GM12878 (cell line): ENCODE results near the gene NFASC. TPM values are rescaled to one million over a fixed set of nuclear protein-coding genes. Genes with fewer than 3 reads are reported as not detected.

Experiments used
- ATAC-seq: fragments of 200-7000 bp; cut with Tn5 transposase; 3 replicates; pipeline ENCODE4 v1.9.1; 2020; ENCODE audit warnings: mild to moderate bottlenecking, moderate library complexity
- BruUV-seq: library from RNA; stranded (reverse); fragments of 400-500 nt; replicated peaks from 2 replicates; lab custom pipeline; 2021; lab: Mats Ljungman, UMichigan
- CTCF ChIA-PET: fragments of 300-600 bp; sonication (Branson Sonifier 250); formaldehyde crosslinking; extraction: SDS; loops from one replicate; lab custom pipeline; 2021; ENCODE audit warnings: inconsistent platforms; lab: Yijun Ruan, JAX
- POLR2A ChIA-PET: fragments of 350-600 bp; formaldehyde crosslinking; extraction: SDS; loops from one replicate; lab custom pipeline; 2021; ENCODE audit warnings: inconsistent platforms; lab: Charles Lee
- RAD21 ChIA-PET: fragments of 300-600 bp; sonication (Branson Sonifier 250); formaldehyde crosslinking; loops from one replicate; lab custom pipeline; 2023; ENCODE audit warnings: antibody characterized with exemption; ENCODE audit not compliant: unreplicated experiment; lab: Charles Lee
- SMC1A ChIA-PET: fragments of 300-600 bp; sonication (Branson Sonifier 250); formaldehyde crosslinking; loops from one replicate; lab custom pipeline; 2023; ENCODE audit not compliant: unreplicated experiment, uncharacterized antibody; lab: Charles Lee
- DNase-seq: peaks from one replicate; pipeline ENCODE4 v3.0.0-alpha.2; 2011; ENCODE audit warnings: low read depth, low spot score
- FAIRE-seq: peaks from 3 replicates; lab custom pipeline; 2011; peaks lifted over from hg19 to GRCh38; lab: Jason Lieb, UNC
- H2AFZ ChIP-seq: 2 replicates; pipeline ENCODE4 v1.6.0; 2011; ENCODE audit warnings: low read depth, low read length, control low read depth; ENCODE audit not compliant: control insufficient read depth
- H3K27ac ChIP-seq: 2 replicates; pipeline ENCODE4 v1.5.1; 2011; ENCODE audit warnings: control low read depth; ENCODE audit not compliant: control insufficient read depth, insufficient read depth
- H3K27me3 ChIP-seq, 2 experiments: replicated peaks in 1 of 2; 2 replicates each; pipeline versions ENCODE4 v1.6.0 to v1.6.1; 2011; ENCODE audit warnings: low read length in 1 of 2; ENCODE audit not compliant: control insufficient read depth in 2 of 2, insufficient read depth in 2 of 2
- H3K36me3 ChIP-seq, 2 experiments: 2 replicates each; pipeline ENCODE4 v1.5.1; 2011; ENCODE audit warnings: low read length in 1 of 2; ENCODE audit not compliant: control insufficient read depth in 2 of 2, insufficient read depth in 2 of 2
- H3K4me1 ChIP-seq: 2 replicates; pipeline ENCODE4 v1.6.1; 2011; ENCODE audit warnings: mild to moderate bottlenecking, low read length, moderate library complexity, mixed read lengths; ENCODE audit not compliant: control insufficient read depth, insufficient read depth
- H3K4me2 ChIP-seq: 2 replicates; pipeline ENCODE4 v1.6.0; 2011; ENCODE audit warnings: control low read depth; ENCODE audit not compliant: control insufficient read depth, insufficient read depth
- H3K4me3 ChIP-seq: fragments of 200-600 bp; sonication (generic); 2 replicates; pipeline ENCODE4 v1.5.1; 2016
- H3K79me2 ChIP-seq: 2 replicates; pipeline ENCODE4 v1.6.0; 2011; ENCODE audit warnings: low read length; ENCODE audit not compliant: control insufficient read depth, insufficient read depth
- H3K9ac ChIP-seq: 2 replicates; pipeline ENCODE4 v1.8.0; 2011; ENCODE audit warnings: low read length, control low read depth, mixed read lengths; ENCODE audit not compliant: control insufficient read depth, insufficient read depth
- H3K9me3 ChIP-seq: replicated peaks from 3 replicates; pipeline ENCODE4 v1.5.1; 2011; ENCODE audit warnings: mild to moderate bottlenecking, low read length; ENCODE audit not compliant: control insufficient read depth, insufficient read depth
- H4K20me1 ChIP-seq: 2 replicates; pipeline ENCODE4 v1.6.0; 2011; ENCODE audit not compliant: control insufficient read depth, insufficient read depth
- BMI1 ChIP-seq: fragments of 450-650 bp; IDR thresholded peaks from 2 replicates; pipeline ENCODE4 v1.6.1; 2016; ENCODE audit warnings: mild to moderate bottlenecking, moderate library complexity, borderline replicate concordance
- CEBPB ChIP-seq, 2 experiments: fragments of 150-350 bp in 1 of 2; IDR thresholded peaks; 2 replicates each; pipeline ENCODE4 v1.6.1; 2012 to 2014; ENCODE audit warnings: low read depth in 2 of 2, low read length in 2 of 2, borderline replicate concordance in 1 of 2, inconsistent platforms in 1 of 2
- CEBPZ ChIP-seq: fragments of 150-350 bp; IDR thresholded peaks from 2 replicates; pipeline ENCODE4 v1.6.1; 2016; ENCODE audit warnings: low read depth, low read length
- CREB1 ChIP-seq: IDR thresholded peaks from 2 replicates; pipeline ENCODE4 v1.6.1; 2012; ENCODE audit warnings: low read depth, mild to moderate bottlenecking, inconsistent platforms
- CTCF ChIP-seq, 3 experiments: IDR thresholded peaks in 2 of 3; conservative IDR thresholded peaks in 1 of 3; 2 replicates each; pipeline ENCODE4 v1.5.1; 2011; ENCODE audit warnings: low read depth in 3 of 3, low read length in 3 of 3, mild to moderate bottlenecking in 3 of 3, control low read depth in 2 of 3, moderate library complexity in 2 of 3, inconsistent platforms in 1 of 3, mixed read lengths in 1 of 3; ENCODE audit not compliant: control insufficient read depth in 2 of 3, insufficient read depth in 1 of 3; ENCODE audit errors: extremely low read depth in 1 of 3
- EP300 ChIP-seq, 2 experiments: fragments of 150-350 bp in 1 of 2; IDR thresholded peaks; 2 replicates each; pipeline ENCODE4 v1.6.1; 2011 to 2012; ENCODE audit warnings: low read depth in 2 of 2, low read length in 2 of 2, borderline replicate concordance in 1 of 2, improper control_type of control experiment in 1 of 2, inconsistent platforms in 1 of 2; ENCODE audit not compliant: control insufficient read depth in 1 of 2
- HDAC2 ChIP-seq: fragments of 200-600 bp; sonication (generic); IDR thresholded peaks from 2 replicates; pipeline ENCODE4 v1.6.1; 2017
- HSF1 ChIP-seq: fragments of 150-350 bp; IDR thresholded peaks from 2 replicates; pipeline ENCODE4 v1.6.1; 2014; ENCODE audit warnings: mild to moderate bottlenecking, low read depth, low read length
- NFXL1 ChIP-seq: fragments of 450-650 bp; IDR thresholded peaks from 2 replicates; pipeline ENCODE4 v1.6.1; 2017; ENCODE audit warnings: antibody characterized with exemption, mild to moderate bottlenecking, borderline replicate concordance
- SIN3A ChIP-seq: IDR thresholded peaks from 2 replicates; pipeline ENCODE4 v1.6.1; 2012; ENCODE audit warnings: low read depth, low read length, improper control_type of control experiment
- SREBF2 ChIP-seq: IDR thresholded peaks from 2 replicates; pipeline ENCODE4 v1.6.1; 2012; ENCODE audit warnings: mild to moderate bottlenecking, low read length
- YY1 ChIP-seq: IDR thresholded peaks from 2 replicates; pipeline ENCODE4 v1.6.1; 2011; ENCODE audit warnings: low read depth, mild to moderate bottlenecking, low read length
- ZNF384 ChIP-seq: IDR thresholded peaks from 2 replicates; pipeline ENCODE4 v1.6.1; 2012; ENCODE audit warnings: low read depth, mild to moderate bottlenecking, low read length, improper control_type of control experiment, borderline replicate concordance
- WGBS: methylation state at CpG from one replicate; pipeline ENCODE4 v1.1.6; 2016; ENCODE audit warnings: low lambda C conversion rate; ENCODE audit not compliant: insufficient replicate concordance, insufficient coverage; ENCODE audit errors: missing lambda C conversion rate; 5-methylcytosine and 5-hydroxymethylcytosine counted together
- in situ Hi-C: fragments of 300-500 bp; cut with MboI; formaldehyde crosslinking; loops from 9 replicates; pipeline ENCODE4 v1.14.3; 2018; ENCODE audit warnings: mixed read lengths
- intact Hi-C: fragments of 100-400 bp; cut with micrococcal nuclease; formaldehyde crosslinking; loops from one replicate; pipeline ENCODE4 v1.14.2; 2022; ENCODE audit not compliant: unreplicated experiment
- polyA plus RNA-seq, 11 experiments: library from polyadenylated mRNA; depleted of rRNA in 4 of 11; unstranded in 6 of 11; stranded (reverse) in 5 of 11; fragments of >200 nt; fragmentation: Nextera tagmentation in 4 of 11; fragmentation: Illumina TruSeq in 1 of 11; extraction: Ambion mirVana in 4 of 11; extraction: Trizol in 1 of 11; gene quantifications; 1 replicate in 1 of 11; 2 replicates in 10 of 11; pipeline versions ENCODE4 v1.2.1 to v1.2.3, GENCODE V29; 2011 to 2016; ENCODE audit warnings: inconsistent platforms in 2 of 11, missing spikeins in 2 of 11, low read depth in 1 of 11
- total RNA-seq, 4 experiments: library from RNA; depleted of rRNA in 3 of 4; stranded (reverse); fragments of >200 nt in 3 of 4; fragmentation: Illumina TruSeq in 1 of 4; extraction: Trizol in 1 of 4; gene quantifications; 2 replicates each; pipeline versions ENCODE4 v1.2.1 to v1.2.3, GENCODE V29; 2013 to 2021
- TF ChIP-seq, protein P1 (sequence below): IDR thresholded peaks from 2 replicates; pipeline ENCODE4 v1.6.1; 2011; ENCODE audit warnings: mild to moderate bottlenecking, low read depth, low read length, moderate library complexity; ENCODE audit not compliant: insufficient replicate concordance

Gene NFASC
- total and polyA plus RNA-seq, 10 of the 15 experiments (the other 5 are each of a cell fraction or from before 2014, with no cell fraction given): 0.04 to 0.31 (median 0.12) TPM; not detected in 4

DNA sequence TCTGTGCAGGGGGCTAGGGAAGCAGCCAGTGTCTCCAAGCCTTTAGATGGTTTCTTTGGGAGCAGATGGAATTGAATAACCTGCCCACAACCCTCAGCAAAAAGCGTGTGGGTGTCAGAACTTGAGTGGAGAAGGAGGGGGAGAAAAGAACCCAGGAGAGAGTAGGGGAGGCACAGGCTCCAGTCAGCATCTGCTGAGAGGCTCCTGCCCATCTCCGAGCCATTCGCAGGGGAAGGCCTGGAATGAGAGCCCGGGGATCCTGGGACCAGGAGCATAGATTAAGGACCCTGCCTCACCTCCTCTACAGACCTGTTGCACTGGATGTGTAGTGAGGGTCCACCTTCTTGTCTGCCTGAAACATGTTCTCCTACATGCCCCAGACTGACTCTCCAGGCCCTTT lies 197.3 kb downstream of the NFASC start (continued):
- no peak for TF ChIP-seq CREB1
- TF ChIP-seq NFXL1: no peak

DNA sequence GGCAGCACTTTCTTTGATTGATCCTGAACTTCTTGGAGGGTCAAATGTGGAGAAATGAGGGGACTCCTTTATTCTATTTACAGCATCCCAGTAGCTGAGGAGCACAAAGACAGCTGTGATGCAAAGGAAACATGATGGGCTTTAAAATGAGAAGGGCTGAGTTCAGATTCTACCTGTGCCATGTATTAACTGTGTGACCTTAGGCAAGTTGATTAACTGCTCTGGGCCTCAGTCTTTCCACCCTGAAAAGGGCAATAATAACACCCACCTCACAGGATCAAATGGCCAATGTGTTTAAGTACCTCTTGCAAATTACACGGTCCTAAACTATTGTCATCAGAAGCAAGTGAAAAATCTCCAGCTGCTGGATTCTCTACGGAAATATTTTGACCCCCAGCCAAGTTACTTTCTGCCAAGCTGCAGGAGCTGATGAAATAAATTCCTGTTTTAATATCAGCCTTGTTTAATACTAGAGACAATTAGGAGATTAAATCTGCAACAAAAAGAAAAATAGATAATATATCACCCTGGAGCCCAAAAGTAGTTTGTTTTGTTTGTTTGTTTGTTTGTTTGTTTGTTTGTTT lies 197.9 kb downstream of the NFASC start:
- CTCF ChIA-PET: interaction anchor here (1.1 kb wide), 1 partner anchor 73 kb away, joined by 3 read pairs; no protein-coding TSS in a partner anchor
- TF ChIP-seq EP300 (IDR thresholded peaks at IDR 0.05; ENCODE audit: borderline replicate concordance in 1 of 2, control insufficient read depth in 1 of 2, low read depth in 2 of 2, low read length in 2 of 2) (no peak), SREBF2 (no peak), CEBPZ (no peak), ZNF384 (no peak), HDAC2 (no peak), CEBPB (IDR thresholded peaks at IDR 0.05; ENCODE audit: borderline replicate concordance in 1 of 2, low read depth in 2 of 2, low read length in 2 of 2) (no peak), CTCF (IDR thresholded peaks at IDR 0.05 in 2 of 3, conservative IDR thresholded peaks at IDR 0.05 in 1 of 3; ENCODE audit: control insufficient read depth in 2 of 3, extremely low read depth in 1 of 3, insufficient read depth in 1 of 3, low read depth in 3 of 3, low read length in 3 of 3) (no peak), YY1 (no peak), BMI1 (no peak), HSF1 (no peak), SIN3A (no peak)
- TF ChIP-seq, protein P1, sequence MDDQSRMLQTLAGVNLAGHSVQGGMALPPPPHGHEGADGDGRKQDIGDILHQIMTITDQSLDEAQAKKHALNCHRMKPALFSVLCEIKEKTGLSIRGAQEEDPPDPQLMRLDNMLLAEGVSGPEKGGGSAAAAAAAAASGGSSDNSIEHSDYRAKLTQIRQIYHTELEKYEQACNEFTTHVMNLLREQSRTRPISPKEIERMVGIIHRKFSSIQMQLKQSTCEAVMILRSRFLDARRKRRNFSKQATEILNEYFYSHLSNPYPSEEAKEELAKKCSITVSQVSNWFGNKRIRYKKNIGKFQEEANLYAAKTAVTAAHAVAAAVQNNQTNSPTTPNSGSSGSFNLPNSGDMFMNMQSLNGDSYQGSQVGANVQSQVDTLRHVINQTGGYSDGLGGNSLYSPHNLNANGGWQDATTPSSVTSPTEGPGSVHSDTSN: no peak

More for the DNA sequence above, 197.9 kb downstream of the NFASC start:
- Histone ChIP-seq H3K4me2 (no peak overlapping the region), H3K4me1 (no peaks in the 10 kb centered on the region), H3K36me3 (no peaks in the 10 kb centered on the region), H3K4me3 (no peak overlapping the region), H3K9ac (no peak overlapping the region), H2AFZ (no peak overlapping the region), H3K79me2 (no peaks in the 10 kb centered on the region), H3K27me3 (no peaks in the 10 kb centered on the region), H3K27ac (no peak overlapping the region), H3K9me3 (no peaks in the 10 kb centered on the region), H4K20me1 (no peaks in the 10 kb centered on the region)
- ATAC-seq (no peak), DNase-seq (no peak), FAIRE-seq (no peak)
- ChIA-PET RAD21 (no interaction called here), SMC1A (interaction anchor here (1.1 to 1.7 kb wide), 2 partner anchors 92 to 187 kb away, joined by 3 to 5 read pairs; no protein-coding TSS in a partner anchor), POLR2A (no interaction called here)
- no TSS peak for BruUV-seq
- 72% methylated on average over 2 of the region's 2 CpGs for WGBS
- in situ Hi-C loops: no loop called here
- intact Hi-C loops: no loop called here
